Measurements from ENCODE around the gene TMEM184A. TPM values are rescaled to one million over a fixed set of nuclear protein-coding genes. Genes with fewer than 3 reads are reported as not detected.

TMEM184A gene
- total and polyA plus RNA-seq, 2 of the 13 experiments (the other 11 are each of a cell fraction or from before 2014, with no cell fraction given): 9.5 to 20.4 TPM

- TF ChIP-seq TFE3 (CRISPR knock-in tag; IDR thresholded peaks at IDR 0.05) (0 out of 2 replicates have a peak, but pooled peaks have one; percentile 62), PLRG1 (conservative IDR thresholded peaks at IDR 0.05) (no peak), IRF9 (CRISPR knock-in tag; IDR thresholded peaks at IDR 0.05; ENCODE audit: borderline replicate concordance) (no peak; the same call in 1 of the 2 replicates), GABPA (IDR thresholded peaks at IDR 0.05; ENCODE audit: low read depth, low read length) (no peak), GABPA (CRISPR knock-in tag; IDR thresholded peaks at IDR 0.05; ENCODE audit: low read depth) (peak; percentile 69), SMAD9 (CRISPR knock-in tag; IDR thresholded peaks at IDR 0.05) (no peak), PITX1 (CRISPR knock-in tag; IDR thresholded peaks at IDR 0.05) (no peak; the same call in 1 of the 2 replicates), ZBTB21 (CRISPR knock-in tag; IDR thresholded peaks at IDR 0.05) (no peak; the same call in 1 of the 2 replicates), CENPT (CRISPR knock-in tag; IDR thresholded peaks at IDR 0.05; ENCODE audit: low read depth) (no peak), RBM39 (IDR thresholded peaks at IDR 0.05; ENCODE audit: low read depth, low read length, poor library complexity, severe bottlenecking) (no peak), E2F2 (CRISPR knock-in tag; IDR thresholded peaks at IDR 0.05; ENCODE audit: borderline replicate concordance) (peak; percentile 85; the same call in 1 of the 2 replicates), SRSF1 (optimal IDR thresholded peaks at IDR 0.05; ENCODE audit: low read depth, low read length) (peak; percentile 33), ZSCAN12 (CRISPR knock-in tag; IDR thresholded peaks at IDR 0.05) (peak; percentile 83)
- TF ChIP-seq, protein P1, sequence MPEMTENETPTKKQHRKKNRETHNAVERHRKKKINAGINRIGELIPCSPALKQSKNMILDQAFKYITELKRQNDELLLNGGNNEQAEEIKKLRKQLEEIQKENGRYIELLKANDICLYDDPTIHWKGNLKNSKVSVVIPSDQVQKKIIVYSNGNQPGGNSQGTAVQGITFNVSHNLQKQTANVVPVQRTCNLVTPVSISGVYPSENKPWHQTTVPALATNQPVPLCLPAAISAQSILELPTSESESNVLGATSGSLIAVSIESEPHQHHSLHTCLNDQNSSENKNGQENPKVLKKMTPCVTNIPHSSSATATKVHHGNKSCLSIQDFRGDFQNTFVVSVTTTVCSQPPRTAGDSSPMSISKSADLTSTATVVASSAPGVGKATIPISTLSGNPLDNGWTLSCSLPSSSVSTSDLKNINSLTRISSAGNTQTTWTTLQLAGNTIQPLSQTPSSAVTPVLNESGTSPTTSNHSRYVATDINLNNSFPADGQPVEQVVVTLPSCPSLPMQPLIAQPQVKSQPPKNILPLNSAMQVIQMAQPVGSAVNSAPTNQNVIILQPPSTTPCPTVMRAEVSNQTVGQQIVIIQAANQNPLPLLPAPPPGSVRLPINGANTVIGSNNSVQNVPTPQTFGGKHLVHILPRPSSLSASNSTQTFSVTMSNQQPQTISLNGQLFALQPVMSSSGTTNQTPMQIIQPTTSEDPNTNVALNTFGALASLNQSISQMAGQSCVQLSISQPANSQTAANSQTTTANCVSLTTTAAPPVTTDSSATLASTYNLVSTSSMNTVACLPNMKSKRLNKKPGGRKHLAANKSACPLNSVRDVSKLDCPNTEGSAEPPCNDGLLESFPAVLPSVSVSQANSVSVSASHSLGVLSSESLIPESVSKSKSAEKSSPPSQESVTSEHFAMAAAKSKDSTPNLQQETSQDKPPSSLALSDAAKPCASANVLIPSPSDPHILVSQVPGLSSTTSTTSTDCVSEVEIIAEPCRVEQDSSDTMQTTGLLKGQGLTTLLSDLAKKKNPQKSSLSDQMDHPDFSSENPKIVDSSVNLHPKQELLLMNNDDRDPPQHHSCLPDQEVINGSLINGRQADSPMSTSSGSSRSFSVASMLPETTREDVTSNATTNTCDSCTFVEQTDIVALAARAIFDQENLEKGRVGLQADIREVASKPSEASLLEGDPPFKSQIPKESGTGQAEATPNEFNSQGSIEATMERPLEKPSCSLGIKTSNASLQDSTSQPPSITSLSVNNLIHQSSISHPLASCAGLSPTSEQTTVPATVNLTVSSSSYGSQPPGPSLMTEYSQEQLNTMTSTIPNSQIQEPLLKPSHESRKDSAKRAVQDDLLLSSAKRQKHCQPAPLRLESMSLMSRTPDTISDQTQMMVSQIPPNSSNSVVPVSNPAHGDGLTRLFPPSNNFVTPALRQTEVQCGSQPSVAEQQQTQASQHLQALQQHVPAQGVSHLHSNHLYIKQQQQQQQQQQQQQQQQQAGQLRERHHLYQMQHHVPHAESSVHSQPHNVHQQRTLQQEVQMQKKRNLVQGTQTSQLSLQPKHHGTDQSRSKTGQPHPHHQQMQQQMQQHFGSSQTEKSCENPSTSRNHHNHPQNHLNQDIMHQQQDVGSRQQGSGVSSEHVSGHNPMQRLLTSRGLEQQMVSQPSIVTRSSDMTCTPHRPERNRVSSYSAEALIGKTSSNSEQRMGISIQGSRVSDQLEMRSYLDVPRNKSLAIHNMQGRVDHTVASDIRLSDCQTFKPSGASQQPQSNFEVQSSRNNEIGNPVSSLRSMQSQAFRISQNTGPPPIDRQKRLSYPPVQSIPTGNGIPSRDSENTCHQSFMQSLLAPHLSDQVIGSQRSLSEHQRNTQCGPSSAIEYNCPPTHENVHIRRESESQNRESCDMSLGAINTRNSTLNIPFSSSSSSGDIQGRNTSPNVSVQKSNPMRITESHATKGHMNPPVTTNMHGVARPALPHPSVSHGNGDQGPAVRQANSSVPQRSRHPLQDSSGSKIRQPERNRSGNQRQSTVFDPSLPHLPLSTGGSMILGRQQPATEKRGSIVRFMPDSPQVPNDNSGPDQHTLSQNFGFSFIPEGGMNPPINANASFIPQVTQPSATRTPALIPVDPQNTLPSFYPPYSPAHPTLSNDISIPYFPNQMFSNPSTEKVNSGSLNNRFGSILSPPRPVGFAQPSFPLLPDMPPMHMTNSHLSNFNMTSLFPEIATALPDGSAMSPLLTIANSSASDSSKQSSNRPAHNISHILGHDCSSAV (CRISPR knock-in tag; IDR thresholded peaks at IDR 0.05; ENCODE audit: borderline replicate concordance): 0 out of 2 replicates have a peak, but pooled peaks have one; percentile 32
Observed at GRCh38 chr7:1555813-1556543, at the start of gene TMEM184A (continued).

Measured in HepG2 (cell line).